GM10248 (cell line): ENCODE measurements around the gene TAAR2.
"Not testable (repeated sequence)": the region's sequence is repeated elsewhere in the genome, so short reads cannot be mapped to it uniquely, and the experiment has no call there.

Experiments
- CTCF ChIA-PET: fragments of 300-600 bp; sonication (Branson Sonifier 250); formaldehyde crosslinking; extraction: SDS; loops from one replicate; lab custom pipeline; 2021; ENCODE audit warnings: antibody characterized with exemption; lab: Yijun Ruan, JAX
- POLR2A ChIA-PET: fragments of 350-650 bp; sonication (Branson Sonifier 250); formaldehyde crosslinking; extraction: SDS; loops from one replicate; lab custom pipeline; 2020; ENCODE audit warnings: antibody characterized with exemption; lab: Yijun Ruan, JAX
- DNase-seq: peaks from one replicate; pipeline ENCODE4 v3.0.0; 2012; ENCODE audit errors: extremely low spot score
- CTCF ChIP-seq: IDR thresholded peaks from 2 replicates; pipeline ENCODE4 v1.5.1; 2012; ENCODE audit warnings: mild to moderate bottlenecking, low read depth; ENCODE audit errors: extremely low read depth, missing control alignments, control extremely low read depth

Gene TAAR2

DNA sequence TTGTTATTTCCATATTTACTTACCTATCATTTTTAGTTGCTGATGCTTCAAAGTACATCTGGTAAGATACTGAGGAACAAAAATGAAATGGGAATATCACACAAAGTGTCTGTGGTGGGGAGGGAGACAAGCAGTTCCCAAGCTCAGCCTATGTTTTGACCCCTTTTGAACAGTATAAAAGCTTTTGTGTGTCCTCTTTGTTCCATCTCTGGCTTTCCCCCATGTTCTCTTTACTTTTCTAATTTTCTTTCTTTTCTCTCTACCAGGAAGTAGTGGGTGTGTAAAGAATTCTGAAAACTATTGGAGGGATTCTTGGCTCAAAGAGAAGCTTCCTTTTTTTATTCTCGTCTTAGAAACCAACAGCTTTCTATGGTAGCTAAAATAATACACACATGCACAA is 7.4 kb downstream of the TAAR2 start:
- POLR2A ChIA-PET, result interaction anchor here (1.0 kb wide), 1 partner anchor 196 kb away, joined by 3 read pairs; no protein-coding TSS in a partner anchor
- DNase-seq, result no peak
- CTCF ChIA-PET, result interaction anchor here (1.5 to 2.0 kb wide), 2 partner anchors 8 to 21 kb away, joined by 4 to 7 read pairs; partner anchors contain the start of gene TAAR2
- TF ChIP-seq CTCF, result no peak

DNA sequence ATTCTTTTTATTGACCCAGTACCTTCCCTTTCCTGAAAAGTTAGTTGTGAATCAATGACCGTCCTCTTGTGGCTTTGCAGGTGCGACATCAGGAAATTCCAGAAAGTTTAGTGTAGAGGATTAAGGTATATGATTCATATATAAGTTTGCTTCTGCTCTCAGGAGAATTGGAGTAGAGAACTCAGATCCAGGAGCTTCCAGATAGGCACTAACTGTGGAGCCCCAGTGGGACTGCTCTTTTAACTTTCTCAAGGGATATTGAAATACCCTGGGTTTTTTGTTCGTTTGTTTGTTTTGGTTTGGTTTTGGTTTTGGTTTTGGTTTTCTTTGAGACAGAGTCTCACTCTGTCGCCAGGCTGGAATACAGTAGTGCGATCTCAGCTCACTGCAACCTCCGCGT is 9.5 kb downstream of the TAAR2 start:
- no peak for DNase-seq
- ChIA-PET POLR2A (no interaction called here), CTCF (no interaction called here)
- TF ChIP-seq CTCF, result no peak

GRCh38 chr6:132612449-132613108 is 11.5 kb downstream of the TAAR2 start:
- no peak for DNase-seq
- TF ChIP-seq CTCF, result no peak
- CTCF ChIA-PET, result interaction anchor here (0.8 kb wide), 1 partner anchor 9 kb away, joined by 3 read pairs; no protein-coding TSS in a partner anchor
- POLR2A ChIA-PET, result no interaction called here

DNA sequence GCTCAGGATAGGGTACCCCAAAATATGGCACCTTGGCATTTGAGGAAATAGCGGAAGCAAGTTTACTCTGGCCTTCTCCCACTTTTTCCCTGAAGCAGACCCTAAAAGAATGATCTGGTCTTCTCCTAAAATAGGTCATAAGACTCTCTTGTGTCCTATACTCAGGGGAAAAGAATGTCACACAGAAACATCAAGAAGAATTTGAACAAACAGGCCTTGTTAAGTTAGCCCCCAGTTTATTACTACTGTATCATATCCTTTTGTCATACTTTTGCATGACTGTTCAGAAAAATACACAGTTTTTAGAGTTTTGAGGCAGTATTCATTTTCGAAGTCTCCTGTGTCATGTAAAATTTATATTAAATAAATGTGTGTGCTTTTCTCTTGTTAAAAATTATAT is 12.5 kb downstream of the TAAR2 start:
- no peak for DNase-seq
- POLR2A ChIA-PET, result no interaction called here
- no peak for TF ChIP-seq CTCF
- CTCF ChIA-PET, result no interaction called here

DNA sequence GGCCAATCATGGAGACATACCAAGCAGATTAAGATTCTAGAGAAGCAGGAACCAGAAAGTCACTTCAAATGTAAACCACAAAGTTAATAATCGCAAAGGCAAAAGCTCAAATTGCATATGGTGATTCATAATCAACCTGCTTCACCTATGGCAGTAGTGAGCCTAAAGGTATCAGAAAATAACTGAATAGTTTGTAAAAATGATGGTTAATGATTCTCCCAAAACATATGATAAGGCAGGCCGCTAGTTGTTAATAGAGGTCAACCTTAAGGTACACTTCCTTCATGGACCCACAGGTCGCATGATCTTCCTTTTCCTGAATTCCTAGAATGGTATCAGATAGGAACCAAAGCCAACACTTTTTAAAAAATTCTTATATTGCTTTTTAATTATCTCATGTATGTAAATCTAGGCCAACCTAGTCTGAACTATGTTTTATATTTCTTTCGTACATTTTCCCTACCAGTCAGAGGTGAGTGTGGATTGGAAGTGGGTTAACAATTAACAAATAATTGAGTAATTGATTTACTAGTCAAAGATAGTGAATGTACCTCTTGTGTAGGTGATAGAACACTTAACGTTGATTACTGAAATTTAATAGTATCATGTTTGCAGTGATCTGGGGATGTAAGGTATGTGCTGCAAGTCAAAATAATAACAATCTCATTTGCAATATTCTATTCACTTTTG is 16.4 kb downstream of the TAAR2 start:
- POLR2A ChIA-PET, result no interaction called here
- CTCF ChIA-PET, result no interaction called here
- TF ChIP-seq CTCF, result no peak
- no peak for DNase-seq

DNA sequence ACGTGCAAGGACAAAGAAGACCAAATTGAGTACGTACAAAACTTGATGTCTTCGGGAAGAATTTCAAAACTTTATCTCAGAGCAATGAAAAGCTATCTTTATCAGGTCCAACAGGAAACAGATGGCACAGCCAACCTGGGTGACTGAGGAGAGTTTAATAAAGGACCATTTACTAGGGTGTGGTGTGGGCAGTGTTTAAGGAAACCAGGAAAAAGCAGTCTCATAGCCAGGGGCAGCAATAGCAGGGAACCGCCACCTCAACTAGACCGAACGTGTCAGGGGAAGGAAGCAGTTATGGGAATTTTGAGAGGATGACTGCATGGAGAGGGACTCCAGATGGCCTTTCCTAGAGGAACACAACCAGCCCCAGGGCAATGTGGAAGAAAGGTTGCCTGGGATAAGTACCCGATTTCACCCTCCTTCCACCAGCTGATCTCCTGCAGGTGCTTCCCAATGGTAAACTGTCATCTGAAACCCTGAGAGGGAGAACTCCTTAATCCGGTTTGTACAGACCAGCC is 19.4 kb downstream of the TAAR2 start:
- POLR2A ChIA-PET, result no interaction called here
- no peak for DNase-seq
- CTCF ChIA-PET, result interaction anchor here (1.2 to 1.6 kb wide), 2 partner anchors 9 to 64 kb away, joined by 3 read pairs; no protein-coding TSS in a partner anchor
- no peak for TF ChIP-seq CTCF

DNA sequence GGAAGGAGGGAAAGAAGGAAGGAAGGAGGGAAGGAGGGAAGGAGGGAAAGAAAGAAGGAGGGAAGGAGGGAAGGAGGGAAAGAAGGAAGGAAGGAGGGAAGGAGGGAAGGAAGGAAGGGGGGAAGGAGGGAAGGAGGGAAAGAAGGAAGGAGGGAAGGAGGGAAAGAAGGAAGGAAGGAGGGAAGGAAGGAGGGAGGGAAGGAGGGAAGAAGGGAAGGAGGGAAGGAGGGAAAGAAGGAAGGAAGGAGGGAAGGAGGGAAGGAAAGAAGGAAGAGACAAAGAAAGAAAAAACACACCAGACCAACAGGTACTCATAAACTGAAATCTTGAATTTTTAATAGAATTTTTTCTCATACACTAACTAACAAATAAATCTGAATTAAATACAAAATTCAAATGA is 23.2 kb downstream of the TAAR2 start:
- DNase-seq, POLR2A ChIA-PET, CTCF ChIA-PET: not testable (repeated sequence)
